K562 (cell line): ENCODE data around the gene RHBDD1. TPM values are rescaled to one million over a fixed set of nuclear protein-coding genes. Genes with fewer than 3 reads are reported as not detected.
A peak's percentile ranks its signal among the peaks of the same experiment; 100 is the strongest.

Experiments
- ATAC-seq: fragments of 200-7000 bp; cut with Tn5 transposase; 3 replicates; pipeline ENCODE4 v1.9.1; 2020; ENCODE audit warnings: moderate library complexity
- BruUV-seq: library from RNA; stranded (reverse); fragments of 400-500 nt; replicated peaks from 2 replicates; lab custom pipeline; 2021; lab: Mats Ljungman, UMichigan
- CTCF ChIA-PET: fragments of 300-600 bp; formaldehyde crosslinking; extraction: SDS; loops from one replicate; lab custom pipeline; 2021; ENCODE audit warnings: low intra/inter-chr PET ratio; lab: Yijun Ruan, JAX
- POLR2A ChIA-PET: fragments of 300-600, 350-650 bp; sonication (Branson Sonifier 250); formaldehyde crosslinking; extraction: SDS; loops from one replicate; lab custom pipeline; 2021; ENCODE audit warnings: antibody characterized with exemption, inconsistent platforms; lab: Yijun Ruan, JAX
- DNase-seq, 4 experiments: peaks; one replicate each; pipeline versions ENCODE4 v3.0.0 to v3.0.0-alpha.2; 2011 to 2018; ENCODE audit warnings: low spot score in 3 of 4, mixed read lengths in 3 of 4; ENCODE audit errors: extremely low read depth in 1 of 4
- FAIRE-seq: peaks from 2 replicates; lab custom pipeline; 2011; peaks lifted over from hg19 to GRCh38; lab: Jason Lieb, UNC
- H2AFZ ChIP-seq: 2 replicates; pipeline ENCODE4 v1.6.0; 2011; ENCODE audit warnings: low read depth, low read length, control low read depth, inconsistent platforms
- H3K27ac ChIP-seq: fragments of 200-600 bp; 3 replicates; pipeline ENCODE4 v1.8.0; 2011; ENCODE audit warnings: low read depth, mild to moderate bottlenecking, control low read depth, inconsistent platforms, low read length, moderate library complexity, mixed read lengths; ENCODE audit errors: extremely low read depth
- H3K27me3 ChIP-seq, 2 experiments: fragments of 300-600 bp in 1 of 2; 2 replicates in 1 of 2; 3 replicates in 1 of 2; pipeline versions ENCODE4 v1.6.0 to v1.8.0; 2011; ENCODE audit warnings: inconsistent platforms in 2 of 2, low read length in 2 of 2, mild to moderate bottlenecking in 1 of 2, mixed read lengths in 1 of 2, moderate library complexity in 1 of 2; ENCODE audit not compliant: control insufficient read depth in 2 of 2, insufficient read depth in 2 of 2
- H3K36me3 ChIP-seq: fragments of 300-600 bp; 3 replicates; pipeline ENCODE4 v1.8.0; 2011; ENCODE audit warnings: mild to moderate bottlenecking, low read length, inconsistent platforms; ENCODE audit not compliant: control insufficient read depth, insufficient read depth
- H3K4me1 ChIP-seq, 2 experiments: fragments of 200-600 bp in 1 of 2; replicated peaks in 1 of 2; 2 replicates in 1 of 2; 3 replicates in 1 of 2; pipeline versions ENCODE4 v1.5.1 to v1.8.0; 2011; ENCODE audit warnings: inconsistent platforms in 2 of 2, low read length in 2 of 2, mild to moderate bottlenecking in 1 of 2, mixed read lengths in 1 of 2, moderate library complexity in 1 of 2; ENCODE audit not compliant: control insufficient read depth in 2 of 2, insufficient read depth in 2 of 2
- H3K4me2 ChIP-seq: 2 replicates; pipeline ENCODE4 v1.6.1; 2011; ENCODE audit warnings: low read length, control low read depth, inconsistent platforms, mixed read lengths; ENCODE audit not compliant: insufficient read depth
- H3K4me3 ChIP-seq: fragments of 200-600 bp; sonication (generic), shearing (Covaris generic); 2 replicates; pipeline ENCODE4 v1.5.1; 2016; ENCODE audit warnings: control low read depth, inconsistent platforms
- H3K79me2 ChIP-seq: fragments of 200-600 bp; 3 replicates; pipeline ENCODE4 v1.8.0; 2011; ENCODE audit warnings: low read length, inconsistent platforms; ENCODE audit not compliant: control insufficient read depth, insufficient read depth
- H3K9ac ChIP-seq, 2 experiments: 2 replicates each; pipeline versions ENCODE4 v1.6.0 to v1.6.1; 2011; ENCODE audit warnings: low read depth in 2 of 2, low read length in 2 of 2, control low read depth in 1 of 2, inconsistent platforms in 1 of 2, mild to moderate bottlenecking in 1 of 2, mixed read lengths in 1 of 2; ENCODE audit not compliant: insufficient read depth in 1 of 2
- H3K9me1 ChIP-seq: one replicate; pipeline ENCODE4 v1.6.0; 2011; ENCODE audit warnings: inconsistent platforms, mild to moderate bottlenecking, low read length, moderate library complexity; ENCODE audit not compliant: control insufficient read depth, insufficient read depth
- H3K9me3 ChIP-seq: replicated peaks from 2 replicates; pipeline ENCODE4 v1.5.1; 2011; ENCODE audit warnings: low read depth, low read length, inconsistent platforms; ENCODE audit not compliant: control insufficient read depth, insufficient read depth
- H4K20me1 ChIP-seq: replicated peaks from 2 replicates; pipeline ENCODE4 v1.6.1; 2011; ENCODE audit warnings: low read length, inconsistent platforms, mixed read lengths; ENCODE audit not compliant: control insufficient read depth, insufficient read depth
- AFF1 ChIP-seq, 2 experiments: fragments of 450-650 bp; IDR thresholded peaks; 2 replicates each; pipeline ENCODE4 v1.6.1; 2018; ENCODE audit warnings: mild to moderate bottlenecking in 2 of 2, low read depth in 1 of 2; ENCODE audit not compliant: partially characterized antibody in 2 of 2
- CHAMP1 ChIP-seq: fragments of 450-650 bp; IDR thresholded peaks from 2 replicates; pipeline ENCODE4 v1.6.1; 2016; ENCODE audit warnings: mild to moderate bottlenecking
- ETV1 ChIP-seq: fragments of 450-650 bp; conservative IDR thresholded peaks from 2 replicates; pipeline ENCODE4 v1.6.1; 2016; ENCODE audit warnings: missing genetic modification characterization, control low read depth, low read depth, missing compliant biosample characterization
- JUNB ChIP-seq: fragments of 450-650 bp; formaldehyde crosslinking; conservative IDR thresholded peaks from 2 replicates; pipeline ENCODE4 v1.4.0; 2020; ENCODE audit warnings: mild to moderate bottlenecking
- SIN3A ChIP-seq, 2 experiments: fragments of 150-350 bp in 1 of 2; IDR thresholded peaks; 2 replicates each; pipeline ENCODE4 v1.6.1; 2011 to 2016; ENCODE audit warnings: borderline replicate concordance in 2 of 2, low read depth in 2 of 2, low read length in 2 of 2, mild to moderate bottlenecking in 2 of 2, moderate library complexity in 2 of 2; ENCODE audit not compliant: control insufficient read depth in 1 of 2
- U2AF1 ChIP-seq: fragments of 200-400 bp; formaldehyde crosslinking; optimal IDR thresholded peaks from 2 replicates; pipeline ENCODE3; 2017; ENCODE audit warnings: mild to moderate bottlenecking, low read depth, low read length, moderate library complexity
- ZNF316 ChIP-seq: fragments of 450-650 bp; IDR thresholded peaks from 2 replicates; pipeline ENCODE4 v1.6.1; 2016
- ZNF77 ChIP-seq: fragments of 250-450 bp; sonication (Bioruptor Pico); IDR thresholded peaks from 2 replicates; pipeline ENCODE4 v1.5.0; 2020
- WGBS: fragments of 100-300 bp; shearing (Covaris generic); methylation state at CpG from one replicate; pipeline ENCODE4 v1.1.6; 2016; ENCODE audit warnings: low coverage, mixed read lengths; ENCODE audit not compliant: insufficient coverage; ENCODE audit errors: missing lambda C conversion rate; 5-methylcytosine and 5-hydroxymethylcytosine counted together
- in situ Hi-C: fragments of 300-500 bp; cut with MboI; formaldehyde crosslinking; loops from 4 replicates; pipeline ENCODE4 v1.15.0; 2018; ENCODE audit warnings: inconsistent platforms, mixed read lengths
- intact Hi-C: fragments of 100-400 bp; cut with micrococcal nuclease; formaldehyde crosslinking; loops from 2 replicates; pipeline ENCODE4 v1.14.2; 2022
- polyA plus RNA-seq, 8 experiments: library from polyadenylated mRNA; depleted of rRNA in 4 of 8; stranded (reverse) in 5 of 8; unstranded in 3 of 8; fragments of >200 nt; fragmentation: Nextera tagmentation in 2 of 8; fragmentation: Illumina TruSeq in 1 of 8; extraction: Ambion mirVana in 2 of 8; extraction: Trizol in 1 of 8; gene quantifications; 2 replicates each; pipeline versions ENCODE4 v1.2.1 to v1.2.3, GENCODE V29; 2011 to 2014; ENCODE audit warnings: inconsistent platforms in 1 of 8, missing spikeins in 1 of 8
- total RNA-seq, 7 experiments: library from RNA; depleted of rRNA in 6 of 7; stranded (reverse); fragments of >200 nt in 6 of 7; fragmentation: Illumina TruSeq in 2 of 7; extraction: Trizol in 2 of 7; gene quantifications; 2 replicates each; pipeline versions ENCODE4 v1.2.1 to v1.2.3, GENCODE V29; 2011 to 2021; ENCODE audit warnings: low replicate concordance in 1 of 7

The RHBDD1 gene
- total and polyA plus RNA-seq, 9 of the 15 experiments (the other 6 are each of a cell fraction or from before 2014, with no cell fraction given), result 4.8 to 34.8 (median 15.6) TPM

- no peak overlapping the region for H2AFZ ChIP-seq
- 0% methylated on average over 3 of the region's 3 CpGs for WGBS
- H3K9me1 ChIP-seq, result no peaks in the 10 kb centered on the region
- no peak for TF ChIP-seq ZNF316
- TF ChIP-seq, all 486 proteins: peak for 0
- no peak for FAIRE-seq
- no peak for ATAC-seq
- intact Hi-C loops (no loop called here), in situ Hi-C loops (no loop called here)
- H3K4me3 ChIP-seq, result no peak overlapping the region
- no peaks in the 10 kb centered on the region for H3K36me3 ChIP-seq
- no peak overlapping the region for H3K27ac ChIP-seq
- ChIA-PET CTCF (no interaction called here), POLR2A (interaction anchor here (1.0 kb wide), 1 partner anchor 22 kb away, joined by 4 read pairs; no protein-coding TSS in a partner anchor)
- no peaks in the 10 kb centered on the region for H3K79me2 ChIP-seq
- H3K4me1 ChIP-seq, result no peaks in the 10 kb centered on the region
- H3K9me3 ChIP-seq, result no peaks in the 10 kb centered on the region
- no peaks in the 10 kb centered on the region; a peak in 1 of 5 replicates for H3K27me3 ChIP-seq
- BruUV-seq, result no TSS peak
- no peak overlapping the region for H3K4me2 ChIP-seq
- DNase-seq, result no peak
- no peaks in the 10 kb centered on the region for H4K20me1 ChIP-seq
- H3K9ac ChIP-seq, result no peak overlapping the region
These were observed 195.5 kb downstream of the RHBDD1 start for GRCh38 chr2:227031379-227031778.

- 2% methylated on average over 10 of the region's 16 CpGs for WGBS
- Histone ChIP-seq H3K4me1 (no peaks in the 10 kb centered on the region), H3K27ac (no peak overlapping the region), H4K20me1 (no peaks in the 10 kb centered on the region), H3K4me2 (no peak overlapping the region), H3K9me1 (no peaks in the 10 kb centered on the region), H3K36me3 (no peaks in the 10 kb centered on the region), H2AFZ (no peak overlapping the region), H3K9ac (no peak overlapping the region), H3K4me3 (no peak overlapping the region), H3K9me3 (no peaks in the 10 kb centered on the region), H3K79me2 (no peaks in the 10 kb centered on the region), H3K27me3 (no peaks in the 10 kb centered on the region)
- FAIRE-seq, result peak; percentile 15
- ChIA-PET CTCF (no interaction called here), POLR2A (no interaction called here)
- BruUV-seq, result no TSS peak
- ATAC-seq, result peak; percentile 94
- peak; percentile 28 to 57 (median 38) for DNase-seq
- intact Hi-C loops (loop anchor here (1.0 kb wide), 1 partner anchor 733 kb away; no protein-coding TSS in a partner anchor), in situ Hi-C loops (no loop called here)
- no peak for TF ChIP-seq CHAMP1
- no peak for TF ChIP-seq JUNB (CRISPR knock-in tag)
- no peak for TF ChIP-seq SIN3A (IDR thresholded peaks at IDR 0.05; ENCODE audit: borderline replicate concordance in 2 of 2, control insufficient read depth in 1 of 2, low read depth in 2 of 2, low read length in 2 of 2)
- no peak for TF ChIP-seq ZNF77 (CRISPR knock-in tag)
- TF ChIP-seq U2AF1, result no peak
- no peak for TF ChIP-seq AFF1 (IDR thresholded peaks at IDR 0.05; ENCODE audit: low read depth in 1 of 2, partially characterized antibody in 2 of 2)
- no peak for TF ChIP-seq ETV1 (tag)
These were observed 197.8 kb downstream of the RHBDD1 start for GRCh38 chr2:227033471-227034148.
